Endothelial cell (in vitro differentiated cells): ENCODE measurements around the gene KCNJ8. TPM values are rescaled to one million over a fixed set of nuclear protein-coding genes. Genes with fewer than 3 reads are reported as not detected.
"Not testable (repeated sequence)": the region's sequence is repeated elsewhere in the genome, so short reads cannot be mapped to it uniquely, and the experiment has no call there.

Source experiments
- DNase-seq: peaks from one replicate; pipeline ENCODE4 v3.0.0; 2021; ENCODE audit warnings: low spot score
- H3K27ac Mint-ChIP-seq: one replicate; pipeline ENCODE4 v1.8.0; 2021; ENCODE audit warnings: mixed read lengths, inconsistent platforms; ENCODE audit not compliant: unreplicated experiment
- H3K27me3 Mint-ChIP-seq: one replicate; pipeline ENCODE4 v1.8.0; 2021; ENCODE audit warnings: mild to moderate bottlenecking, moderate library complexity, mixed read lengths, inconsistent platforms; ENCODE audit not compliant: unreplicated experiment
- H3K36me3 Mint-ChIP-seq: one replicate; pipeline ENCODE4 v1.8.0; 2021; ENCODE audit warnings: mild to moderate bottlenecking, low read depth, mixed read lengths, inconsistent platforms; ENCODE audit not compliant: unreplicated experiment
- H3K4me1 Mint-ChIP-seq: one replicate; pipeline ENCODE4 v1.8.0; 2021; ENCODE audit warnings: mild to moderate bottlenecking, mixed read lengths, inconsistent platforms; ENCODE audit not compliant: unreplicated experiment
- H3K4me3 Mint-ChIP-seq: one replicate; pipeline ENCODE4 v1.8.0; 2021; ENCODE audit warnings: mild to moderate bottlenecking, mixed read lengths, inconsistent platforms; ENCODE audit not compliant: unreplicated experiment
- H3K9me3 Mint-ChIP-seq: one replicate; pipeline ENCODE4 v1.8.0; 2021; ENCODE audit warnings: mixed read lengths, inconsistent platforms; ENCODE audit not compliant: unreplicated experiment
- total RNA-seq: library from RNA; stranded (reverse); fragmentation: NEBNext Ultra II Directional; extraction: Animal tissue kit (Norgen Biotek cat#: 25700); gene quantifications from one replicate; pipeline ENCODE4 v1.2.1, GENCODE V29; 2021; ENCODE audit not compliant: unreplicated experiment
- TF ChIP-seq, protein P1 (sequence below): fragments of 200-600 bp; sonication (generic); IDR thresholded peaks from one replicate; pipeline ENCODE4 v1.5.0; 2021; ENCODE audit warnings: antibody characterized with exemption; ENCODE audit not compliant: unreplicated experiment

Gene KCNJ8
- total RNA-seq, 1 donor from 2014 or later: 0.23 TPM

DNA sequence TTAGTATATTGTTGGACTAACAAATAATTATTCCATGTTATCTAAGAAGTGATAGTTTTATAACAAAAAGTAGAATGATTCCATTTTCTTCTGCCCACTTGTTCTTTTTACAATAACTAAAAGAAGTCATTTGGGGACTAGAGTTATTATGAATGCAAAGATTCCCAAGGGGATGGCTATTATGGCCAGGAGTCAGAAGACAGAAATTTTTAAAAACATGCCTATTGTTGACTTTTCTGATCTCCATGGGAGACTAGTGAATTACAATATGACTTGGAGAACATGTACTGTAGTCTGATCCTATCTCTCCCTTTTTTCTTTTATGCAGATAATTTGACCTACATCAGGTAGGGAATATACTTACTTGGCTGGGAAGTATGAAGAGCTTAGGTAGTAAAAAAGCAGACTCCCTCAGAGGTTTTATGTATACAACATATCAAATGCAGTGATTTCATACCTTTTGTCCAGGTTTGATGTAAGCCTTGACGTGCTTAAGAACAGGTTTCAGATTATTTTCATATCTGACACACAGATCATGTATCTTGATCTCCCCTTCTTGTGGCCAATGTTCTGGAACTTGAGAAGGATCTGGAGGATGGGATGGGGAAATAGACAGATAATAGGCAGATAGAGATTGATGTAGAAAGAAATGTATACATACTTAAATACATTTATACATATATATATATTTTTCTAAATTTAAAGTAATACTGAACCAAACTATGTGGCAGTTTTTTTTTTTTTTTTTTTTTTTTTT lies 41.0 kb upstream of the KCNJ8 start:
- H3K4me3 Mint-ChIP-seq: no peak overlapping the region
- H3K27me3 Mint-ChIP-seq: no peaks in the 10 kb centered on the region
- TF ChIP-seq, protein P1, sequence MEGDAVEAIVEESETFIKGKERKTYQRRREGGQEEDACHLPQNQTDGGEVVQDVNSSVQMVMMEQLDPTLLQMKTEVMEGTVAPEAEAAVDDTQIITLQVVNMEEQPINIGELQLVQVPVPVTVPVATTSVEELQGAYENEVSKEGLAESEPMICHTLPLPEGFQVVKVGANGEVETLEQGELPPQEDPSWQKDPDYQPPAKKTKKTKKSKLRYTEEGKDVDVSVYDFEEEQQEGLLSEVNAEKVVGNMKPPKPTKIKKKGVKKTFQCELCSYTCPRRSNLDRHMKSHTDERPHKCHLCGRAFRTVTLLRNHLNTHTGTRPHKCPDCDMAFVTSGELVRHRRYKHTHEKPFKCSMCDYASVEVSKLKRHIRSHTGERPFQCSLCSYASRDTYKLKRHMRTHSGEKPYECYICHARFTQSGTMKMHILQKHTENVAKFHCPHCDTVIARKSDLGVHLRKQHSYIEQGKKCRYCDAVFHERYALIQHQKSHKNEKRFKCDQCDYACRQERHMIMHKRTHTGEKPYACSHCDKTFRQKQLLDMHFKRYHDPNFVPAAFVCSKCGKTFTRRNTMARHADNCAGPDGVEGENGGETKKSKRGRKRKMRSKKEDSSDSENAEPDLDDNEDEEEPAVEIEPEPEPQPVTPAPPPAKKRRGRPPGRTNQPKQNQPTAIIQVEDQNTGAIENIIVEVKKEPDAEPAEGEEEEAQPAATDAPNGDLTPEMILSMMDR: no peak
- no peaks in the 10 kb centered on the region for H3K36me3 Mint-ChIP-seq
- no peak overlapping the region for H3K27ac Mint-ChIP-seq
- no peaks in the 10 kb centered on the region for H3K4me1 Mint-ChIP-seq
- DNase-seq: no peak
- H3K9me3 Mint-ChIP-seq: no peaks in the 10 kb centered on the region

- DNase-seq: no peak
Measured at GRCh38 chr12:21814814-21815213, 40.3 kb upstream of the KCNJ8 start.

GRCh38 chr12:21814327-21814726 lies 39.8 kb upstream of the KCNJ8 start:
- TF ChIP-seq, protein P1: no peak
- no peak for DNase-seq
- Mint-ChIP-seq H3K9me3 (no peaks in the 10 kb centered on the region), H3K27ac (no peak overlapping the region), H3K4me3 (no peak overlapping the region), H3K36me3 (no peaks in the 10 kb centered on the region), H3K4me1 (no peaks in the 10 kb centered on the region), H3K27me3 (no peaks in the 10 kb centered on the region)

More at GRCh38 chr12:21814814-21815213, 40.3 kb upstream of the KCNJ8 start:
- no peaks in the 10 kb centered on the region for H3K27me3 Mint-ChIP-seq
- H3K36me3 Mint-ChIP-seq: no peaks in the 10 kb centered on the region
- no peaks in the 10 kb centered on the region for H3K4me1 Mint-ChIP-seq
- H3K27ac Mint-ChIP-seq: no peak overlapping the region
- TF ChIP-seq, protein P1: no peak
- H3K9me3 Mint-ChIP-seq: no peaks in the 10 kb centered on the region
- H3K4me3 Mint-ChIP-seq: no peak overlapping the region

DNA sequence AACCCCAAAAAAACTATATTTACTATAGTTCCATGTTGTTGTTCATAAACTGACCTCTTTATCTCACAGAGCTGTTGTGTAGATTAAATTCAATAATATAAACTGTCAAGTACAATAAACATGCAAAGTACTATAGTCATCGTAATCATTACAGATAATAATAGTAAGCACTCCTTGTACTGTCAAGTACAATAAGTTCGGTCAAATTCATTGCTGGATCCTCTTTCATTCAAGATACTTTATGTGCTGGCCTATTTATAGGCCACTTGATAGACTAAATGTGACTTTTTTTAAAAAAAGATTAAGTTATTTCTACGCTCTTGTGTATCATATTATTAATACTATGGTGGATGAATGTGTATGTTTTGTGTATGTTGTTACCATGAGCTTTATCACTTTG lies 39.2 kb upstream of the KCNJ8 start:
- TF ChIP-seq, protein P1: no peak
- Mint-ChIP-seq H3K4me1 (no peaks in the 10 kb centered on the region), H3K4me3 (no peak overlapping the region), H3K27me3 (no peaks in the 10 kb centered on the region), H3K36me3 (no peaks in the 10 kb centered on the region), H3K9me3 (no peaks in the 10 kb centered on the region), H3K27ac (no peak overlapping the region)
- DNase-seq: no peak

DNA sequence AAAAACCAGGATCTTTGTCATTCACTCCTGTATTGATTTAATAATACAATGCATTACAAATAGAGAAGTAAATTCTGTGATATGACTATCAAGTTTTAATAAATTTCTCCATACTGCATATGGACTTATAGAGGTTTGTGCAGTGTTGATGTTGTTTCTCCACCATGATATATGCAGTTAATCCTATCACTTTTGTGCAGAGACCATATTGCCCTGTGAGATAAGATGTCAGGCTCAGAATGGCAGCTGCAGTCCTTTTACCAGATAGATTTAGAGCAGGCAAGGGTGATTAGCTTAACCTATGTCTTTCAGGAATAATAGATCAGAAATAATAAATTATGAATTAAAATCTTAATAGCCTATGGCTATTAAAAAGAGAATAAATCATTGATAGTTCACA lies 38.6 kb upstream of the KCNJ8 start:
- Mint-ChIP-seq H3K27me3 (no peaks in the 10 kb centered on the region), H3K27ac (no peak overlapping the region), H3K36me3 (no peaks in the 10 kb centered on the region), H3K4me3 (no peak overlapping the region), H3K4me1 (no peaks in the 10 kb centered on the region), H3K9me3 (no peaks in the 10 kb centered on the region)
- DNase-seq: no peak
- TF ChIP-seq, protein P1: no peak

- not testable (repeated sequence) for H3K9me3 Mint-ChIP-seq, H3K4me3 Mint-ChIP-seq, H3K27me3 Mint-ChIP-seq, H3K4me1 Mint-ChIP-seq, H3K27ac Mint-ChIP-seq, DNase-seq, H3K36me3 Mint-ChIP-seq
Measured at GRCh38 chr12:21812340-21812739, 37.8 kb upstream of the KCNJ8 start.
